CD4-positive, alpha-beta memory T cell (primary cell): ENCODE results near the gene TOPBP1. TPM values are rescaled to one million over a fixed set of nuclear protein-coding genes. Genes with fewer than 3 reads are reported as not detected.

Experiments
- CTCF ChIA-PET: fragments of 350-600 bp; sonication (Branson Sonifier 250); formaldehyde crosslinking; loops from one replicate; lab custom pipeline; 2021; ENCODE audit warnings: inconsistent platforms; ENCODE audit not compliant: partially characterized antibody; lab: Charles Lee
- POLR2A ChIA-PET: fragments of 350-600 bp; sonication (Branson Sonifier 250); formaldehyde crosslinking; loops from one replicate; lab custom pipeline; 2021; ENCODE audit not compliant: partially characterized antibody; lab: Charles Lee
- DNase-seq, 5 donors: peaks; one replicate each; pipeline versions ENCODE4 v3.0.0 to v3.0.0-alpha.2; 2020 to 2022; ENCODE audit warnings: mixed read lengths in 1 of 5
- H3K27ac ChIP-seq: one replicate; pipeline ENCODE4 v1.7.0; 2013; ENCODE audit warnings: low read depth, low read length
- H3K27me3 ChIP-seq: 2 replicates; pipeline ENCODE4 v1.7.0; 2013; ENCODE audit warnings: mild to moderate bottlenecking, low read length, moderate library complexity; ENCODE audit not compliant: insufficient read depth
- H3K36me3 ChIP-seq: 2 replicates; pipeline ENCODE4 v1.7.0; 2013; ENCODE audit warnings: mild to moderate bottlenecking, low read length, moderate library complexity; ENCODE audit not compliant: insufficient read depth
- H3K4me1 ChIP-seq: 2 replicates; pipeline ENCODE4 v1.7.0; 2013; ENCODE audit warnings: mild to moderate bottlenecking, low read length, moderate library complexity; ENCODE audit not compliant: insufficient read depth
- H3K4me3 ChIP-seq, 2 donors: one replicate each; pipeline ENCODE4 v1.7.0; 2013; ENCODE audit warnings: low read length in 2 of 2, mild to moderate bottlenecking in 1 of 2
- H3K9me3 ChIP-seq, 2 donors: one replicate each; pipeline ENCODE4 v1.7.0; 2013; ENCODE audit warnings: low read length in 2 of 2, control low read depth in 1 of 2; ENCODE audit not compliant: control insufficient read depth in 1 of 2
- H3K27ac Mint-ChIP-seq, 7 donors: one replicate each; pipeline ENCODE4 v1.8.0; 2020 to 2021; ENCODE audit warnings: mixed read lengths in 7 of 7, mild to moderate bottlenecking in 6 of 7, inconsistent platforms in 3 of 7, moderate library complexity in 3 of 7
- H3K27me3 Mint-ChIP-seq, 2 donors: one replicate each; pipeline ENCODE4 v1.8.0; 2020 to 2021; ENCODE audit warnings: mixed read lengths in 2 of 2
- H3K36me3 Mint-ChIP-seq, 2 donors: one replicate each; pipeline ENCODE4 v1.8.0; 2020 to 2021; ENCODE audit warnings: mixed read lengths in 2 of 2, inconsistent platforms in 1 of 2, mild to moderate bottlenecking in 1 of 2
- H3K4me1 Mint-ChIP-seq, 4 donors: one replicate each; pipeline ENCODE4 v1.8.0; 2020 to 2021; ENCODE audit warnings: mixed read lengths in 4 of 4, mild to moderate bottlenecking in 1 of 4
- H3K4me3 Mint-ChIP-seq, 8 donors: one replicate each; pipeline ENCODE4 v1.8.0; 2020 to 2021; ENCODE audit warnings: mixed read lengths in 8 of 8, mild to moderate bottlenecking in 7 of 8, moderate library complexity in 6 of 8, inconsistent platforms in 3 of 8
- H3K9me3 Mint-ChIP-seq, 8 donors: one replicate each; pipeline ENCODE4 v1.8.0; 2020 to 2021; ENCODE audit warnings: mixed read lengths in 8 of 8, mild to moderate bottlenecking in 5 of 8, inconsistent platforms in 3 of 8, moderate library complexity in 1 of 8
- intact Hi-C: fragments of 100-400 bp; cut with micrococcal nuclease; formaldehyde crosslinking; loops from one replicate; pipeline ENCODE4 v1.15.1; 2023
- polyA plus RNA-seq, 2 donors: library from polyadenylated mRNA; unstranded; fragments of 300-500 nt; fragmentation: Illumina TruSeq; gene quantifications; one replicate each; pipeline ENCODE4 v1.2.3, GENCODE V29; 2021
- total RNA-seq, 2 experiments: library from RNA; stranded (reverse); gene quantifications; one replicate each; pipeline ENCODE4 v1.2.3, GENCODE V29; 2021

Gene TOPBP1
- total and polyA plus RNA-seq, 4 experiments from 2014 or later, result 6.1 to 43.2 (median 27.5) TPM

DNA sequence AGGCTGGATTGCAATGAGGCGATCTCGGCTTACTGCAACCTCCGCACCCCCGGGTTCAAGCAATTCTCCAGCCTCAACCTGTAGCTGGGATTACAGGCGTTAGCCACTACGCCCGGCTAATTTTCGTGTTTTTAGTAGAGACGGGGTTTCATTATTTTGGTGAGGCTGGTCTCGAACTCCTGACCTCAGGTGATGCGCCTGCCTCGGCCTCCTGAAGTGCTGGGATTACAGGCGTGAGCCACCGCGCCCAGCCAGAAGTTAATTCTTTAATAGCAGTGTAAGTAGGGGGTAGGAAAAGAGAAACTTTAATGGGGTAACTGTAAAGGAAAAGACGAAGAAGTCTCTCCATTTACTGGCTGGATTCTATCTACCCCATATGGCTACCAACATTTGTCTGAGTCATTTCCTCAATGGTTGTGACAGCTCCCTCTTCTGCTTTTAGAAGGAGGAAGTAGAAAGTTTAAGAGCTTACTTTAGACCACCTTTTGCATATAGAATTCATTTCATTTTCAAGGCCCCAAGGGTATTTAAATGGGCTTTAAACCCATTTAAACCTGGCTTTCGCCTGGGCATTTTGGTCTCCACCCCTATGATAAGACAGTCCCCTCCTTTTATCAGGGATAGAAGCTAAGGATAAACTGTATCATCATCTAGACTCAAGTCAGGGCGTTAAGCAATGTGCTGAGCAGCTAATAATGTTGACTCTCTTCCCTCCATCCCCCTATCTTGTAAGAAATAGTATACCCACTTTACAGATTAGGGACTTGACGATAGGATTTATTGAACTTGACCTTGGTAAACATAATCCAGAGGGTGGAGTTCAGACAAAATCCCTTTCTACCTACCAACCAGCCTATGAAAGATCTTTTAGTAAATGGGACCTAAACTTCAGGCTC lies 89.3 kb downstream of the TOPBP1 start:
- peaks cover 30 to 50% (median 40%) of the 10 kb centered on the region in 4 donors for H3K4me1 Mint-ChIP-seq
- CTCF ChIA-PET, result interaction anchor here (0.8 to 8.0 kb wide), 13 partner anchors 9 to 914 kb away, joined by 3 to 76 read pairs (median 4); partner anchors contain the start of gene NPHP3
- peaks cover 17 to 30% of the 10 kb centered on the region in 2 donors for H3K36me3 Mint-ChIP-seq

DNA sequence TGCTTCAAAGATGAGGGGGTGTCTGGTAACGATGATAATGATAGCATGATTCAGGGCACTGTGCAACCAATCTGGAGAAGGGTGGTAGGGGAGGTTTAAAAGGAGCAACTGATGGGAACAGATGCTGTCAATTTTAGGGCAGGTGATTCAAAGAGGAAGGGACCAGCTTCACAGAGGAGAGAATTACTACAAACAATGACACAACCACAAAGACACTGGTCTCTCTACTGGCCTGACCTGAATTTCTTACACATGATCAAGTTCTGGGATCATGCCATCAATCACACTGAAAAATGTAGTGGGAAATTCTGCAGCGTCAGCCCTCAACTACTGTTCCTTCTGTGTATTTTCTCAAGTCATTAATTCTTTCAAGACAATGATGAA lies 90.8 kb downstream of the TOPBP1 start:
- DNase-seq, result no peak
- H3K36me3 ChIP-seq, result peaks cover 2% of the 10 kb centered on the region
- intact Hi-C loops, result loop anchor here (5.0 kb wide), 1 partner anchor 124 kb away; no protein-coding TSS in a partner anchor
- Mint-ChIP-seq H3K36me3 (peaks cover 6 to 17% of the 10 kb centered on the region in 2 donors), H3K27ac (peak overlapping the region in 5 of 7 donors; percentile 48 to 97 (median 85)), H3K27me3 (peaks cover 0 to 1% of the 10 kb centered on the region in 2 donors), H3K9me3 (no peaks in the 10 kb centered on the region), H3K4me1 (peaks cover 20 to 36% (median 28%) of the 10 kb centered on the region in 4 donors), H3K4me3 (no peak overlapping the region)
- ChIA-PET CTCF (interaction anchor here (0.6 to 8.0 kb wide), 5 partner anchors 8 to 844 kb away, joined by 3 to 76 read pairs (median 4); no protein-coding TSS in a partner anchor), POLR2A (interaction anchor here (6.0 kb wide), 1 partner anchor 81 kb away, joined by 89 read pairs; no protein-coding TSS in a partner anchor)
- no peaks in the 10 kb centered on the region for H3K27me3 ChIP-seq
- H3K27ac ChIP-seq, result no peak overlapping the region
- no peaks in the 10 kb centered on the region for H3K9me3 ChIP-seq
- H3K4me3 ChIP-seq, result no peak overlapping the region
- H3K4me1 ChIP-seq, result peaks cover 24% of the 10 kb centered on the region

More for the DNA sequence above, 89.3 kb downstream of the TOPBP1 start:
- H3K27me3 ChIP-seq, result no peaks in the 10 kb centered on the region
- H3K4me3 ChIP-seq, result peak overlapping the region; percentile 27 to 49
- H3K36me3 ChIP-seq, result peaks cover 5% of the 10 kb centered on the region
- peaks cover 0 to 1% of the 10 kb centered on the region in 2 donors for H3K27me3 Mint-ChIP-seq
- POLR2A ChIA-PET, result interaction anchor here (0.6 to 6.0 kb wide), 24 partner anchors 9 to 1155 kb away, joined by 3 to 89 read pairs (median 4); partner anchors contain the start of genes ANAPC13, CEP63, DNAJC13 and NPHP3
- peak in 3 of 5 donors; percentile 19 to 45 (median 44) for DNase-seq
- H3K9me3 Mint-ChIP-seq, result no peaks in the 10 kb centered on the region
- no peaks in the 10 kb centered on the region for H3K9me3 ChIP-seq
- H3K4me3 Mint-ChIP-seq, result peak overlapping the region; percentile 79 to 92 (median 87)
- H3K27ac Mint-ChIP-seq, result peak overlapping the region; percentile 97 to 99 (median 98)
- H3K27ac ChIP-seq, result peak overlapping the region; percentile 80
- peaks cover 39% of the 10 kb centered on the region for H3K4me1 ChIP-seq
- intact Hi-C loops, result loop anchor here (1.0 to 5.0 kb wide), 8 partner anchors 66 to 1155 kb away; partner anchors contain the start of genes CEP63, DNAJC13, NPHP3 and SRPRB

DNA sequence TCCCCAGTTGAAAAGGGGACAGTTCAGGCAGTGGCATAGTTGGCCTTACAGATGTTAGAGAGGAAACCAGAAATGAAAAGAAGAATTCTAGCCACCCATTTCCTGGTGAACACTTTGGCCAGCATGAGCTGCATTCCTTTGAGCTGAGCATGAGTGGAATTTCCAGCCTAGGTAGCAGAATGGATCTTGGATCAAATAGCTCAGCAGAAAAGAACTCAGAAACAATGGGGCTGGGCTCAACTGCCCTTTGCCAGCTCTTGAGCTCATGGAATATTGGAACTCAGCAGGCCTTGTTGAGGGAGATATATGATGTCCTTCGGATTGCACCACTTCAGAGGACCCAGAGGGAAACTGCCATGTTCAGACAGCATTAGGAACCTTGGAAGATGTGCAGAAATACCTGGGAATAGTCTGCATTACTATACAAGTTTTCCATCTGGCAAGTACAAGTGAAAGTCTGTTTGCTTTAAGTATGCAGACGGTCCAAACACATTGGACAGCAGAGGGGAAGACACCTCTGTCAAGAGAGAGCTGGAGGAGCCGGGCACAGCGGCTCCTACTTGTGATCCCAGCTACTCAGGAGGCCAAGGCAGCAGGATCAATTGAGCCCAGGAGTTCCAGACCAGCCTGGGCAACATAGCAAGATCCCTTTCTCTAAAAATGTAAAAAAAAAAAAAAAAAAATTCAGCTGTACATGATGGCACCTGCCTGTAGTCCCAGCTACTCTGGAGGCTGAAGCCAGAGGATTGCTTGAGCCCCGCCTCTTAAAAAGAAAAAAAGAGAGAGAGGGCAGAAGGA lies 91.4 kb downstream of the TOPBP1 start:
- CTCF ChIA-PET, result interaction anchor here (0.6 to 8.0 kb wide), 5 partner anchors 8 to 844 kb away, joined by 3 to 76 read pairs (median 4); no protein-coding TSS in a partner anchor
- peaks cover 17 to 31% (median 22%) of the 10 kb centered on the region in 4 donors for H3K4me1 Mint-ChIP-seq
- peak overlapping the region in 1 of 8 donors; percentile 30 for H3K4me3 Mint-ChIP-seq
- peaks cover 2 to 13% of the 10 kb centered on the region in 2 donors for H3K36me3 Mint-ChIP-seq
- Histone ChIP-seq H3K9me3 (no peaks in the 10 kb centered on the region), H3K4me1 (peaks cover 18% of the 10 kb centered on the region), H3K27me3 (no peaks in the 10 kb centered on the region), H3K36me3 (no peaks in the 10 kb centered on the region), H3K4me3 (no peak overlapping the region), H3K27ac (no peak overlapping the region)
- intact Hi-C loops, result loop anchor here (5.0 kb wide), 1 partner anchor 123 kb away; no protein-coding TSS in a partner anchor
- POLR2A ChIA-PET, result interaction anchor here (1.0 to 6.0 kb wide), 3 partner anchors 64 to 80 kb away, joined by 3 to 89 read pairs (median 3); no protein-coding TSS in a partner anchor
- no peaks in the 10 kb centered on the region for H3K9me3 Mint-ChIP-seq
- DNase-seq, result no peak
- H3K27ac Mint-ChIP-seq, result peak overlapping the region; percentile 37 to 97 (median 85)
- H3K27me3 Mint-ChIP-seq, result peaks cover 0 to 1% of the 10 kb centered on the region in 2 donors

- Histone ChIP-seq H3K9me3 (no peaks in the 10 kb centered on the region), H3K4me1 (peaks cover 13% of the 10 kb centered on the region), H3K36me3 (no peaks in the 10 kb centered on the region), H3K27me3 (no peaks in the 10 kb centered on the region), H3K4me3 (no peak overlapping the region), H3K27ac (no peak overlapping the region)
- ChIA-PET POLR2A (no interaction called here), CTCF (interaction anchor here (8.0 kb wide), 1 partner anchor 80 kb away, joined by 76 read pairs; no protein-coding TSS in a partner anchor)
- Mint-ChIP-seq H3K9me3 (no peaks in the 10 kb centered on the region), H3K27ac (peak overlapping the region in 3 of 7 donors; percentile 29 to 86 (median 52)), H3K36me3 (peaks cover 0 to 3% of the 10 kb centered on the region in 2 donors), H3K4me1 (peaks cover 11 to 22% (median 15%) of the 10 kb centered on the region in 4 donors), H3K4me3 (no peak overlapping the region), H3K27me3 (peaks cover 0 to 1% of the 10 kb centered on the region in 2 donors)
- DNase-seq, result no peak
- intact Hi-C loops, result no loop called here
Measured at GRCh38 chr3:133568294-133569014, 93.3 kb downstream of the TOPBP1 start.

DNA sequence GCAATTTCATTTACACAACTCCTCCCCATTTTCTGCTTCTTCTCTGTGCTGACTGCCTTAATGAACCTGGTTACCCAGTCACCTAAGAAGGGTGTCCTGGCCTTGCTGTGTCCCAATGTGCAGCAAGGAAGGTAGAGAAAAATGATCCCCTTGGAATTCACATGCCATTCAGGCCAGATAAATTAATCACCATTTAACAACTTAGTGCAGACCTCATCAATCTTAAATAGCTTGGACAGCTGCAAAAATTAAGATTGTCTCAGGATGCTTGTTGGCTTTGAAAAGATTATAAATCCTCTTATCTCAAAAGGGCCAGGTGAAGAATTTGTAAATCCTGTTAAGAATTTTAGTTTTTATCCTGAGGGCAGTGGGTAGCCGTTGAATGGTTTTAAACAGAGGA lies 97.9 kb downstream of the TOPBP1 start:
- intact Hi-C loops, result no loop called here
- Mint-ChIP-seq H3K4me1 (no peaks in the 10 kb centered on the region), H3K27me3 (peaks cover 0 to 1% of the 10 kb centered on the region in 2 donors), H3K4me3 (no peak overlapping the region), H3K9me3 (peaks cover 0 to 3% (median under 1%) of the 10 kb centered on the region in 8 donors), H3K27ac (no peak overlapping the region), H3K36me3 (no peaks in the 10 kb centered on the region)
- no peaks in the 10 kb centered on the region for H3K27me3 ChIP-seq
- H3K4me1 ChIP-seq, result no peaks in the 10 kb centered on the region
- H3K9me3 ChIP-seq, result no peaks in the 10 kb centered on the region
- no peak for DNase-seq
- no peaks in the 10 kb centered on the region for H3K36me3 ChIP-seq
- POLR2A ChIA-PET, result interaction anchor here (3.9 kb wide), 1 partner anchor 9 kb away, joined by 17 read pairs; the partner anchor contains the start of gene CDV3
- CTCF ChIA-PET, result interaction anchor here (1.1 to 2.3 kb wide), 2 partner anchors 8 to 16 kb away, joined by 3 to 10 read pairs; no protein-coding TSS in a partner anchor
- H3K4me3 ChIP-seq, result no peak overlapping the region
- H3K27ac ChIP-seq, result no peak overlapping the region

DNA sequence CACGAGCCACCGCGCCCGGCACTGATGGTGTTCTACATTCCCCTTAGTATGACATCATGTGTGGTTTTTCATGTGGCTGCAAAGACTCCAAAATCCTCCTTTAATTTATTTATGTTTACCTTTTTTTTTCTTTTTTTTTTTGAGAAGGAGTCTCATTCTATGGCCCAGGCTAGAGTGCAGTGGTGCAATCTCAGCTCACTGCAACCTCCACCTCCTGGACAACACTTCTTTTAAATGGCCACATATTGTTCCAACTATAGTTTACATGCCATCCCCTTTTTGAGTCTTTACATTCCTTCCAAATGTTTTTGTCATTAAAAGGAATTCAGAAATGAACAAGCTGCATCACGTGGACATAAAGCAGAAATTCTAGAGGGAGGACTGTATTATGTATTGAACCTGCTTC lies 98.6 kb downstream of the TOPBP1 start:
- Mint-ChIP-seq H3K27me3 (peaks cover 0 to 1% of the 10 kb centered on the region in 2 donors), H3K4me1 (no peaks in the 10 kb centered on the region), H3K4me3 (no peak overlapping the region), H3K36me3 (peaks cover 0 to 6% of the 10 kb centered on the region in 2 donors), H3K27ac (peak overlapping the region in 1 of 7 donors; percentile 60), H3K9me3 (peaks cover 0 to 9% (median under 1%) of the 10 kb centered on the region in 8 donors)
- Histone ChIP-seq H3K27me3 (no peaks in the 10 kb centered on the region), H3K27ac (no peak overlapping the region), H3K36me3 (no peaks in the 10 kb centered on the region), H3K9me3 (no peaks in the 10 kb centered on the region), H3K4me1 (no peaks in the 10 kb centered on the region), H3K4me3 (no peak overlapping the region)
- DNase-seq, result no peak
- intact Hi-C loops, result no loop called here
- ChIA-PET CTCF (interaction anchor here (0.6 to 2.3 kb wide), 3 partner anchors 9 to 87 kb away, joined by 3 to 10 read pairs (median 3); no protein-coding TSS in a partner anchor), POLR2A (interaction anchor here (3.9 kb wide), 1 partner anchor 9 kb away, joined by 17 read pairs; the partner anchor contains the start of gene CDV3)
